K562 (cell line): ENCODE data around the gene ZNF441. TPM values are rescaled to one million over a fixed set of nuclear protein-coding genes. Genes with fewer than 3 reads are reported as not detected.
A peak's percentile ranks its signal among the peaks of the same experiment; 100 is the strongest.

Source experiments
- AFF1 ChIP-seq, 2 experiments: fragments of 450-650 bp; IDR thresholded peaks; 2 replicates each; pipeline ENCODE4 v1.6.1; 2018; ENCODE audit warnings: mild to moderate bottlenecking in 2 of 2, low read depth in 1 of 2; ENCODE audit not compliant: partially characterized antibody in 2 of 2
- BCOR ChIP-seq: fragments of 450-650 bp; IDR thresholded peaks from 2 replicates; pipeline ENCODE4 v1.6.1; 2016
- C11orf30 ChIP-seq: fragments of 450-650 bp; IDR thresholded peaks from 2 replicates; pipeline ENCODE4 v1.6.1; 2016; ENCODE audit warnings: low read depth, mild to moderate bottlenecking
- CHD2 ChIP-seq: IDR thresholded peaks from 2 replicates; pipeline ENCODE4 v1.6.1; 2011; ENCODE audit warnings: low read depth, low read length
- CHD4 ChIP-seq: fragments of 200-600 bp; sonication (generic); IDR thresholded peaks from 3 replicates; pipeline ENCODE4 v1.6.1; 2012; ENCODE audit warnings: low read depth, mild to moderate bottlenecking, mixed read lengths, low read length, inconsistent platforms; ENCODE audit not compliant: insufficient read depth, insufficient replicate concordance, poor library complexity, severe bottlenecking
- EHMT2 ChIP-seq: fragments of 450-650 bp; IDR thresholded peaks from 2 replicates; pipeline ENCODE4 v1.6.1; 2018; ENCODE audit warnings: antibody characterized with exemption
- IRF2 ChIP-seq: sonication (generic); formaldehyde crosslinking; IDR thresholded peaks from 2 replicates; pipeline ENCODE4 v1.8.1; 2022; ENCODE audit warnings: mild to moderate bottlenecking, missing genetic modification reagents
- KAT2B ChIP-seq: IDR thresholded peaks from one replicate; pipeline ENCODE4 v1.6.1; 2012; ENCODE audit warnings: low read depth, mild to moderate bottlenecking, control low read depth, inconsistent platforms, low read length, moderate library complexity
- NEUROD1 ChIP-seq: fragments of 150-350 bp; IDR thresholded peaks from 2 replicates; pipeline ENCODE4 v1.6.1; 2014; ENCODE audit warnings: borderline replicate concordance, low read length, low read depth; ENCODE audit not compliant: partially characterized antibody
- NR2F6 ChIP-seq: fragments of 450-650 bp; formaldehyde crosslinking; IDR thresholded peaks from 2 replicates; pipeline ENCODE4 v1.4.0; 2020; ENCODE audit warnings: mild to moderate bottlenecking
- RBM14 ChIP-seq: fragments of 200-400 bp; formaldehyde crosslinking; IDR thresholded peaks from 2 replicates; pipeline ENCODE4 v1.6.1; 2018; ENCODE audit warnings: low read depth, mild to moderate bottlenecking, low read length, moderate library complexity, borderline replicate concordance; ENCODE audit not compliant: insufficient read depth
- RBM22 ChIP-seq: fragments of 200-400 bp; formaldehyde crosslinking; IDR thresholded peaks from 2 replicates; pipeline ENCODE4 v1.6.1; 2018; ENCODE audit warnings: low read length, low read depth; ENCODE audit not compliant: poor library complexity, severe bottlenecking
- TSC22D4 ChIP-seq: fragments of 450-650 bp; IDR thresholded peaks from 2 replicates; pipeline ENCODE4 v1.6.1; 2016; ENCODE audit warnings: missing genetic modification characterization, missing biosample characterization, control low read depth
- USF2 ChIP-seq: sonication (generic); formaldehyde crosslinking; IDR thresholded peaks from 2 replicates; pipeline ENCODE4 v1.5.0; 2020; ENCODE audit warnings: missing genetic modification reagents
- XRCC4 ChIP-seq: IDR thresholded peaks from one replicate; pipeline ENCODE4 v1.6.1; 2011; ENCODE audit not compliant: insufficient read depth, insufficient read length; ENCODE audit errors: extremely low read depth
- polyA plus RNA-seq, 8 experiments: library from polyadenylated mRNA; depleted of rRNA in 4 of 8; stranded (reverse) in 5 of 8; unstranded in 3 of 8; fragments of >200 nt; fragmentation: Nextera tagmentation in 2 of 8; fragmentation: Illumina TruSeq in 1 of 8; extraction: Ambion mirVana in 2 of 8; extraction: Trizol in 1 of 8; gene quantifications; 2 replicates each; pipeline versions ENCODE4 v1.2.1 to v1.2.3, GENCODE V29; 2011 to 2014; ENCODE audit warnings: inconsistent platforms in 1 of 8, missing spikeins in 1 of 8
- total RNA-seq, 7 experiments: library from RNA; depleted of rRNA in 6 of 7; stranded (reverse); fragments of >200 nt in 6 of 7; fragmentation: Illumina TruSeq in 2 of 7; extraction: Trizol in 2 of 7; gene quantifications; 2 replicates each; pipeline versions ENCODE4 v1.2.1 to v1.2.3, GENCODE V29; 2011 to 2021; ENCODE audit warnings: low replicate concordance in 1 of 7
- TF ChIP-seq, protein P1 (sequence below): sonication (generic); formaldehyde crosslinking; IDR thresholded peaks from 2 replicates; pipeline ENCODE4 v1.8.1; 2023; ENCODE audit warnings: missing genetic modification reagents, mild to moderate bottlenecking, borderline replicate concordance
- TF ChIP-seq, protein P2 (sequence below): sonication (generic); formaldehyde crosslinking; IDR thresholded peaks from 2 replicates; pipeline ENCODE4 v1.9.0; 2022; ENCODE audit warnings: mild to moderate bottlenecking, missing genetic modification reagents

ZNF441 gene
- total and polyA plus RNA-seq, 9 of the 15 experiments (the other 6 are each of a cell fraction or from before 2014, with no cell fraction given) = 1.9 to 14.0 (median 7.8) TPM

GRCh38 chr19:11736696-11737095, 30.1 kb upstream of the ZNF441 start (continued):
- TF ChIP-seq, protein P1, sequence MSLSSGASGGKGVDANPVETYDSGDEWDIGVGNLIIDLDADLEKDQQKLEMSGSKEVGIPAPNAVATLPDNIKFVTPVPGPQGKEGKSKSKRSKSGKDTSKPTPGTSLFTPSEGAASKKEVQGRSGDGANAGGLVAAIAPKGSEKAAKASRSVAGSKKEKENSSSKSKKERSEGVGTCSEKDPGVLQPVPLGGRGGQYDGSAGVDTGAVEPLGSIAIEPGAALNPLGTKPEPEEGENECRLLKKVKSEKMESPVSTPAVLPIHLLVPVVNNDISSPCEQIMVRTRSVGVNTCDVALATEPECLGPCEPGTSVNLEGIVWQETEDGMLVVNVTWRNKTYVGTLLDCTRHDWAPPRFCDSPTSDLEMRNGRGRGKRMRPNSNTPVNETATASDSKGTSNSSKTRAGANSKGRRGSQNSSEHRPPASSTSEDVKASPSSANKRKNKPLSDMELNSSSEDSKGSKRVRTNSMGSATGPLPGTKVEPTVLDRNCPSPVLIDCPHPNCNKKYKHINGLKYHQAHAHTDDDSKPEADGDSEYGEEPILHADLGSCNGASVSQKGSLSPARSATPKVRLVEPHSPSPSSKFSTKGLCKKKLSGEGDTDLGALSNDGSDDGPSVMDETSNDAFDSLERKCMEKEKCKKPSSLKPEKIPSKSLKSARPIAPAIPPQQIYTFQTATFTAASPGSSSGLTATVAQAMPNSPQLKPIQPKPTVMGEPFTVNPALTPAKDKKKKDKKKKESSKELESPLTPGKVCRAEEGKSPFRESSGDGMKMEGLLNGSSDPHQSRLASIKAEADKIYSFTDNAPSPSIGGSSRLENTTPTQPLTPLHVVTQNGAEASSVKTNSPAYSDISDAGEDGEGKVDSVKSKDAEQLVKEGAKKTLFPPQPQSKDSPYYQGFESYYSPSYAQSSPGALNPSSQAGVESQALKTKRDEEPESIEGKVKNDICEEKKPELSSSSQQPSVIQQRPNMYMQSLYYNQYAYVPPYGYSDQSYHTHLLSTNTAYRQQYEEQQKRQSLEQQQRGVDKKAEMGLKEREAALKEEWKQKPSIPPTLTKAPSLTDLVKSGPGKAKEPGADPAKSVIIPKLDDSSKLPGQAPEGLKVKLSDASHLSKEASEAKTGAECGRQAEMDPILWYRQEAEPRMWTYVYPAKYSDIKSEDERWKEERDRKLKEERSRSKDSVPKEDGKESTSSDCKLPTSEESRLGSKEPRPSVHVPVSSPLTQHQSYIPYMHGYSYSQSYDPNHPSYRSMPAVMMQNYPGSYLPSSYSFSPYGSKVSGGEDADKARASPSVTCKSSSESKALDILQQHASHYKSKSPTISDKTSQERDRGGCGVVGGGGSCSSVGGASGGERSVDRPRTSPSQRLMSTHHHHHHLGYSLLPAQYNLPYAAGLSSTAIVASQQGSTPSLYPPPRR (CRISPR knock-in tag) = no peak
- TF ChIP-seq USF2 (CRISPR knock-in tag) (no peak), EHMT2 (no peak), C11orf30 (peak; percentile 84), XRCC4 (no peak), NR2F6 (no peak), CHD4 (no peak), AFF1 (IDR thresholded peaks at IDR 0.05; ENCODE audit: low read depth in 1 of 2, partially characterized antibody in 2 of 2) (no peak), BCOR (no peak), CHD2 (no peak), TSC22D4 (tag) (no peak), KAT2B (no peak), RBM14 (no peak), NEUROD1 (no peak), IRF2 (CRISPR knock-in tag) (no peak), RBM22 (no peak)
- TF ChIP-seq, protein P2, sequence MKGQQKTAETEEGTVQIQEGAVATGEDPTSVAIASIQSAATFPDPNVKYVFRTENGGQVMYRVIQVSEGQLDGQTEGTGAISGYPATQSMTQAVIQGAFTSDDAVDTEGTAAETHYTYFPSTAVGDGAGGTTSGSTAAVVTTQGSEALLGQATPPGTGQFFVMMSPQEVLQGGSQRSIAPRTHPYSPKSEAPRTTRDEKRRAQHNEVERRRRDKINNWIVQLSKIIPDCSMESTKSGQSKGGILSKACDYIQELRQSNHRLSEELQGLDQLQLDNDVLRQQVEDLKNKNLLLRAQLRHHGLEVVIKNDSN = no peak
